ENCODE data around the gene COL9A1. TPM values are rescaled to one million over a fixed set of nuclear protein-coding genes. Genes with fewer than 3 reads are reported as not detected.

Gene COL9A1
- total RNA-seq, 1 donor from 2014 or later: 18.7 TPM

DNA sequence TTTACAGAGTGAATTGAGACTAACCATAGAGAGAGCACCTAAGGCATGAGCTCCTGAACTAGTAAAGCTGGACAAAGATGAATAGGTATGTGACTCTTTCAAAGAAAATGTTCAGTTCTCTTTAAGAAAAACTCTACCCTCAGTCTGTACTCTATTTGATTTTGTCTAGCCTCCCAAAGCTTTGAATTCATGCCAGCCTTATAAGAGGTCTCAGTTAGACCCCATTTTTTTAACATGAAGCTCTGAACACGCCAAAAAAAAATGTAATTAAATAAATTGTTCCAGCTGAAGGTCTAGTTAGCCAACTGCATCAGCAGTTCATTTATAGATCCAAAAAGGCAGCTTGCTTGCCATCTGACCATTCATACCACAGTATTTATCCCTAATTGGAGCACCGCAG lies 71.6 kb downstream of the COL9A1 start:
- no peaks in the 10 kb centered on the region for H3K27me3 Mint-ChIP-seq (ENCODE audit: insufficient read depth, low read depth)
- no peak overlapping the region for H3K9ac ChIP-seq
- TF ChIP-seq EZH2 (IDR thresholded peaks at IDR 0.05) (no peak), EZH2phosphoT487 (IDR thresholded peaks at IDR 0.05) (no peak)
- TF ChIP-seq, protein P1, sequence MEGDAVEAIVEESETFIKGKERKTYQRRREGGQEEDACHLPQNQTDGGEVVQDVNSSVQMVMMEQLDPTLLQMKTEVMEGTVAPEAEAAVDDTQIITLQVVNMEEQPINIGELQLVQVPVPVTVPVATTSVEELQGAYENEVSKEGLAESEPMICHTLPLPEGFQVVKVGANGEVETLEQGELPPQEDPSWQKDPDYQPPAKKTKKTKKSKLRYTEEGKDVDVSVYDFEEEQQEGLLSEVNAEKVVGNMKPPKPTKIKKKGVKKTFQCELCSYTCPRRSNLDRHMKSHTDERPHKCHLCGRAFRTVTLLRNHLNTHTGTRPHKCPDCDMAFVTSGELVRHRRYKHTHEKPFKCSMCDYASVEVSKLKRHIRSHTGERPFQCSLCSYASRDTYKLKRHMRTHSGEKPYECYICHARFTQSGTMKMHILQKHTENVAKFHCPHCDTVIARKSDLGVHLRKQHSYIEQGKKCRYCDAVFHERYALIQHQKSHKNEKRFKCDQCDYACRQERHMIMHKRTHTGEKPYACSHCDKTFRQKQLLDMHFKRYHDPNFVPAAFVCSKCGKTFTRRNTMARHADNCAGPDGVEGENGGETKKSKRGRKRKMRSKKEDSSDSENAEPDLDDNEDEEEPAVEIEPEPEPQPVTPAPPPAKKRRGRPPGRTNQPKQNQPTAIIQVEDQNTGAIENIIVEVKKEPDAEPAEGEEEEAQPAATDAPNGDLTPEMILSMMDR (IDR thresholded peaks at IDR 0.05): no peak
- no peaks in the 10 kb centered on the region for H3K9me3 ChIP-seq (ENCODE audit: low read depth)
- no peaks in the 10 kb centered on the region for H3F3A ChIP-seq (ENCODE audit: low read depth)
- H3K9me3 Mint-ChIP-seq: no peaks in the 10 kb centered on the region
- no peaks in the 10 kb centered on the region for H3K4me1 Mint-ChIP-seq
- H3K4me3 ChIP-seq: no peak overlapping the region
- no peaks in the 10 kb centered on the region for H3K36me3 ChIP-seq
- H3K4me3 Mint-ChIP-seq: no peak overlapping the region
- no peak overlapping the region for H3K27ac Mint-ChIP-seq
- H4K20me1 ChIP-seq (ENCODE audit: low read depth): no peaks in the 10 kb centered on the region
- DNase-seq (ENCODE audit: low spot score): no peak
- no peak overlapping the region for H3K27ac ChIP-seq
- H3K36me3 Mint-ChIP-seq: peaks cover 6% of the 10 kb centered on the region
- H3K4me2 ChIP-seq: no peak overlapping the region
- no peaks in the 10 kb centered on the region for H3K27me3 ChIP-seq
- H3K79me2 ChIP-seq (ENCODE audit: low read depth): no peaks in the 10 kb centered on the region
- H3K4me1 ChIP-seq: no peaks in the 10 kb centered on the region
- no peak overlapping the region for H2AFZ ChIP-seq (replicated peaks)

DNA sequence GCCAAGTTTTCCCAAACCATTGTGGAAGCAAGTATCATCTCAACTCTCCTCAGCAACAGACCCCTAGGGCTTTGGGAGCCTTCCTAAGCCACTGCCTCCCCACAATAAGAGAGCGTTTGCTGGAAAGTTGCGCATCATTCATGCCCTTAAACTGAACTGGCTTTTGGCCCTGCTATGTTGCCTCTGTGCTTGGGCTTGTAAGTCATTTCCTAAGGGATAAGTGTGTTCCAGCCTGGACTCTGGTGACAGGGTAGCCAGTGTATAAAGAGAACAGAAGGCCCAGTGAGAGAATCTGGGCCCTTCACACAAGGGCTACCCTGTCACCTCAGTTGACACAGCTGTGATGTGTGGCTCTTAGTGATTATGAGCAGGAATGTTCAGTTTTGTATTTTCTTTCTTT lies 77.8 kb downstream of the COL9A1 start:
- Histone ChIP-seq H3K4me1 (no peaks in the 10 kb centered on the region), H3K79me2 (ENCODE audit: low read depth) (no peaks in the 10 kb centered on the region), H3K9ac (no peak overlapping the region), H4K20me1 (ENCODE audit: low read depth) (no peaks in the 10 kb centered on the region), H3K27me3 (no peaks in the 10 kb centered on the region), H3K4me3 (no peak overlapping the region), H3K9me3 (ENCODE audit: low read depth) (no peaks in the 10 kb centered on the region), H3K36me3 (no peaks in the 10 kb centered on the region), H3F3A (ENCODE audit: low read depth) (no peaks in the 10 kb centered on the region), H3K27ac (no peak overlapping the region), H2AFZ (replicated peaks) (no peak overlapping the region), H3K4me2 (no peak overlapping the region)
- Mint-ChIP-seq H3K27me3 (ENCODE audit: insufficient read depth, low read depth) (no peaks in the 10 kb centered on the region), H3K27ac (peak overlapping the region; percentile 24), H3K4me3 (no peak overlapping the region), H3K4me1 (no peaks in the 10 kb centered on the region), H3K36me3 (no peaks in the 10 kb centered on the region), H3K9me3 (no peaks in the 10 kb centered on the region)
- TF ChIP-seq, protein P1 (IDR thresholded peaks at IDR 0.05): no peak
- no peak for TF ChIP-seq EZH2 (IDR thresholded peaks at IDR 0.05)
- no peak for TF ChIP-seq EZH2phosphoT487 (IDR thresholded peaks at IDR 0.05)
- DNase-seq (ENCODE audit: low spot score): no peak

DNA sequence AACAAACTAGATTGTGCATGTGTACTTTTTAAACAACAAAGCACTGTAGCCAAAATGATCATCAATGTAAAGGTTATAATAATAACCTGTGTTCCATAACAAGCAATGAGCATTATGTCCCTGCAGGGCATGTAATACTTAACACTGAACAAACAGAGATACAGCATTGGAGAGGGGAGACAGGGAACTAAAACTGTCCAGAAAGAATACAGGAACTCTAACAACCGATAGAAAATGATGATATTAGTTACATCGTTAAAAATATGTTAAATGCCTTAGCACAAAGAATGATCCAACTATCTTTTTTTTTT lies 80.5 kb downstream of the COL9A1 start:
- Mint-ChIP-seq H3K4me1 (no peaks in the 10 kb centered on the region), H3K36me3 (no peaks in the 10 kb centered on the region), H3K27me3 (ENCODE audit: insufficient read depth, low read depth) (no peaks in the 10 kb centered on the region), H3K4me3 (no peak overlapping the region), H3K9me3 (no peaks in the 10 kb centered on the region), H3K27ac (no peak overlapping the region)
- Histone ChIP-seq H3K79me2 (ENCODE audit: low read depth) (no peaks in the 10 kb centered on the region), H3F3A (ENCODE audit: low read depth) (no peaks in the 10 kb centered on the region), H3K4me1 (no peaks in the 10 kb centered on the region), H3K4me3 (no peak overlapping the region), H3K9ac (no peak overlapping the region), H2AFZ (replicated peaks) (no peak overlapping the region), H3K27ac (no peak overlapping the region), H3K27me3 (no peaks in the 10 kb centered on the region), H3K36me3 (no peaks in the 10 kb centered on the region), H3K4me2 (no peak overlapping the region), H3K9me3 (ENCODE audit: low read depth) (no peaks in the 10 kb centered on the region), H4K20me1 (ENCODE audit: low read depth) (no peaks in the 10 kb centered on the region)
- TF ChIP-seq EZH2 (IDR thresholded peaks at IDR 0.05) (no peak), EZH2phosphoT487 (IDR thresholded peaks at IDR 0.05) (no peak)
- TF ChIP-seq, protein P1 (IDR thresholded peaks at IDR 0.05): no peak
- DNase-seq (ENCODE audit: low spot score): no peak
